ENCODE results near the gene KCNQ1.
"Not testable (repeated sequence)": the region's sequence is repeated elsewhere in the genome, so short reads cannot be mapped to it uniquely, and the experiment has no call there.

The KCNQ1 gene

DNA sequence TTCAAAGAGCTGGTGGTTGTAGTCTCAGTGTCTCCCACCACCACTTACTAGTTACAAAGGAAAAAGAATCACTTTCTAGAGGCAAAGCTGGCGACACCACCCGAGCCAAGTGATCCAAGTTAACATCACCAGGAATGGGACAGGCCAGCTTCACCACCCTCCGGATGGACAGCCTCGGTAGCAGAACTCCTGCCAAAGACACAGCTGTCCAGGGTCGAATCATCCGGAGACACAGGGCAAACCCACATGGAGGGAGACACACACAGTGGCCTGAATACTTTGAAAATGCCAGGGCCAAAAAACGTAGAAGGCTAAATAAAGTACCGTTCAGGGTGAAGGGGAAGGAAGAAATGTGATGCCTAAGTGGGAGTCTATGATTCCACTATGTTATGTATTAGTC is 33.1 kb downstream of the KCNQ1 start:
- no peak for DNase-seq

DNA sequence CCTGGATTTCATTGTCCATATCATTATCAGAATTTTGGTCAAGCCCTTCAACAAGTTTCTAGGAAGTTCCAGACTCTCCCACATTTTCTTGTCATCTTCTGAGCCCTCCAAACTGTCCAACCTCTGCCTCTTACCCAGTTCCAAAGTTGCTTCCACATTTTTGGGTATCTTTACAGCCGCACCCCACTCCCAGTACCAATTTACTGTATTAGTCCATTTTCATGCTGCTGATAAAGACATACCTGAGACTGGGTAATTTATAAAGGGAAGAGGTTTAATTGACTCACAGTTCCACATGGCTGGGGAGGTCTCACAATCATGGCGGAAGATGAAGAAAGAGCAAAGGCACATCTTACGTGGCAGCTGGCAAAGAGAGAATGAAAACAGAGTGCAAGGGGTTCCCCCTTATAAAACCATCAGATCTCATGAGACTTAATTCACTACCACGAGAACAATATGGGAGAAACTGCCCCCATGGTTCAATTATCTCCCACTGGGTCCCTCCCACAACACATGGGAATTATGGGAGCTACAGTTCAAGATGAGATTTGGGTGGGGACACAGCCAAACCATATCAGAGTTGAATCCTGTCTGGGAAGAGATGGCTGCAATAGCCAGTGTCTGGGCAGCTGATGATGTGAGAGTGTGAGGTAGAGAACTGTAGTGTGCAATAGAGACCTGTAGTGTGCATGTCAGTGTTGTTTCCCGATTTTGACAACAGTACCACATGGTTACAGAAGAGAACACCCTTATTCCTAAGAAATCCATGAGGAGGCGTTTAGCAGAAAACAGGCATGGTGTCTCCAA is 35.5 kb downstream of the KCNQ1 start:
- DNase-seq: not testable (repeated sequence)

DNA sequence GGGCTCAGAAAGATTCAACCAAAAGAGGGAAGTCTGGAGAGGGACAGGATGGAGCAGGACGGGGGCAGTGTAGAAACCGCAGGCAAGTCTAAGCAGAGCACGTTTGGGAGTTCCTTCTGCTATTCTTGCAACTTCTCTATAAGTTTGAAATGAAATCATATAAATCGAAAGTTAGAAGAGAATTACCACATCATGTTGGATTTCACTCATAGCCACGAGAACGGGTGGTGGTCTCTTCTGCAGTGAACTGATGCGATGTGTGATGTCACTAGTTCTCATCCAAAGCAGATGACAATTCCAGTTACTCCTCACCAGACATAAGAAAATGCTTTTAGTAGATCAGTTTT is 36.0 kb downstream of the KCNQ1 start:
- DNase-seq: peak; percentile 4

DNA sequence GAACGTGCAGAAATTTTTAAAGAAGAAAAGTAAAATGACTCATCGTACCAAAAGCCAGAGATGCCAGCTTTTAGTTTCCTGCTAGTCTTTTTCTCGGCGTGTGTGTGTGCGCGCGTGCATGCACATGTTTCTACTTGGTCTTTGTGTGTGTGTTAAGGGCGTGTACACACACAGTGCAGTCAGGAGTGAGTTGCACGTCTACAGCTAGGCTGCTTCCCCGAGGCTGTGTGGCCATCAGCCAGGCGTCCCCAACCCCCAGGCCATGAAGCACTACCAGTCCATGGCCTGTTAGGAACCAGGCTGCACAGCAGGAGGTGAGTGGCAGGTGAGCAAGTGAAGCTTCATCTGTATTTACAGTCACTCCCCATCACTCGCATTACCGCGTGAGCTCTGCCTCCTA is 36.4 kb downstream of the KCNQ1 start:
- no peak for DNase-seq

DNA sequence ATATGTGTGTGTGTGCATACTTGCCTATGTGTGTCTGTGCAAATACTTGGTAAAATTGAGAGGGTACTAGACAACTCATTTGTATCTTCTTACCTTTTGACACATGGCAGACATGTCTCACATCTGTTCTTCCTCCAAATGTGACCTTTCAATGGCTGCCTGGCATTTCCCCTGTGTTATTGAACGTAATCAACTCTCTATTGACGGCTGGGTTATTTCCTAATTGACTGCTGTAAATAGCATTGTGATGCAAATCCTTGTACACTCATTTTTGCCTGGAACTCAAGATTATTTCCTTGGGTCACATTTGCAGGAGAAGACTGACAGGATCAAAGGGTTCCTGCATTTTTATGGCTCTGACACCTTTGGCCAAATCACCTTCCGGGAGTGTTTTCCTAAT is 37.4 kb downstream of the KCNQ1 start:
- no peak for DNase-seq

DNA sequence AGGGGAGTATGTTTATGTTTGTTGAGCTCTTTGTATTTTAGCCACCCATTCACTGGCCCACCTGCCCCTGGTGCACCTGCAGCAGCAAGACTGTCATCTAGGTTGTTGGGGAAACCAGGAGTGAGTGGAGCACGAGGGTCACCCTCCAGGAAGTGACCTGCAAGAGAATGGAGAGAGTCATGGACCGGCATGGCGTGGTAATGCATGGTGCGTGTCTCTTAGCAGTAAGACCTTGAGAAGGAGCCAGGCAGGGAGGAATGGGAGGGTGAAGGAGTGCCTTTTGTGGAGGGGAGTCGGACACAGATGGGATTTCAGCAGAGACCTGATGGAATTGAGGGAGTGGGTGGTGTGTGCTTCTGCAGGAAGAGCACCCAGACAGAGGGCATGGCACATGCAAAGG is 37.9 kb downstream of the KCNQ1 start:
- no peak for DNase-seq

DNA sequence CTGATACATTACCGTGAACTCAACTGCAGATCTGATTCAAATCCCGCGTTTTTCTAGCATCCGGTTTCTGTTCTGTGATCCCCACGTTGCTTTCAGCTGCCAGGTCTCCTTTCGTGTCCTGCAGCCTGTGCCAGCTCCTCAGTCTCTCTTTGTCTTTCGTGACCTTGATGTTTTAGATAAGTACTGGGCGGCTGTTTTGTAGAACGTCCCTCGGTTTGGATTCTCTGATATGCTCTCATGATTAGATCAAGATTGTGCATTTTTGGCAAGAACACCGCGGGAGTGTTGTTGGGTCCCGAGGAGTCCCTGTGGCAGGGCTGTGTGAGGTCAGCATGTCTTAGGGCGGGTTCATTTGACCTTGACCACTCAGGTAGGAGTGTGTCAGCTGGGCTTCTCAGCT is 38.6 kb downstream of the KCNQ1 start:
- no peak for DNase-seq

DNA sequence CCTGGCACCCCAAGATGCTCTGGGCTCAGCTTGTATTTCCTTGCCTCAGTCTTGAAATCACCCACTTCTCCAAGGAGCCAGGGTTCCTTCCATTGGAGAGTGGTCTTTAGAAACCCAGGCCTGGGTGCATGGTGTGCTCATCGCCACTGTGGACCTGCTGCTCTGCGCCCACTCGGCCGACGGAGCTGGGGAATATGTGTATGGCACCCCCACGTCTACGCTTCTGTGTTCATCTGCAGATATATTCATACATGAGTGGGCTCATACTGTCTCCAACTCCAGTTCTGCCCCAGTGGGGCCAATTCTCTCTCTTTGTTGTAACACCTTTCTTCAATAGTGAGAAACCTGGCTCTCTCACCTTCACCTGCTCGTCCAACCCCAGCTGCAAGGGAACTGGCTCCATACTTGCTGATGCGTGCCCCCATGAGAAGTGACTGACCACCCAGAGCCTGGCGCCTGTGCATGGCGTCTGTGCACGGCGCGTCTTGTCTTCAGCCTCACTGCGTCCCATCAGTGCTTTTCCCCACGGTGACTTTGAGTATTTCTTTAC is 39.8 kb downstream of the KCNQ1 start:
- no peak for DNase-seq

DNA sequence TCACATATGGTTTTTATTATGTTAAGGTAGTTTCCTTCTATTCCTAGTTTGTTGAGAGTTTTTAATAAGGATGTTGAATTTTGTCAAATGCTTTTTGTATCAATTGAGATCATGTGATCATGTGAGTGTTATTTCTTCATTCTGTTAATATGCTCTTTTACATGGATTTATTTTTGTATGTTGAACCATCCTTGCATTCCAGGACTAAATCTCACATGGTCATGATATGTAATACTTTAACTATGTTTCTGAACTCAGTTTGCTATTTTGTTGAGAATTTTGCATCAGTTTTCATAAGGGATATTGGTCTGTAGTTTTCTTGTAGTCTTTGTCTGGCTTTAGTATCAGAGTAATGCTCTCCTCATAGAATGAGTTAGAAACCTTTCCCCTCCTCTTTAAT is 43.2 kb downstream of the KCNQ1 start:
- no peak for DNase-seq

DNA sequence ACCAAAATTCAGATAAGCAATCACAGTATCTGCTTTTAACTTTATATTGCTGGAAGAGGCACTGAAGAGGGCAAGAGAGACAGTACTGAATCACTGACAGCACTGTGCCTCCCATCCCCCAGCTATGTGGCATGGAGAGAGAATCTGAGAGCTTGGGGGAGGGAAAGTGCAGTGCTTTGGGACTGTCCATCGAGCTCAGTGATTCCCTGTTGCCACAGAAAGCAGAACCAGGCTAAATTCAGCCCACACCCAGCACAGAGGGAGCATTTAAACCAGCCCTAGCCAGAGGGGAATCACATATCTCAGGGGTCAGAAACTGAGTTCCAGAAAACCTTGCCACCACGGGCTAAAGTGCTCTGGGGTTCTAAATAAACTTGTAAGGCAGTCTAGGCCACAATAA is 44.3 kb downstream of the KCNQ1 start:
- DNase-seq: no peak

DNA sequence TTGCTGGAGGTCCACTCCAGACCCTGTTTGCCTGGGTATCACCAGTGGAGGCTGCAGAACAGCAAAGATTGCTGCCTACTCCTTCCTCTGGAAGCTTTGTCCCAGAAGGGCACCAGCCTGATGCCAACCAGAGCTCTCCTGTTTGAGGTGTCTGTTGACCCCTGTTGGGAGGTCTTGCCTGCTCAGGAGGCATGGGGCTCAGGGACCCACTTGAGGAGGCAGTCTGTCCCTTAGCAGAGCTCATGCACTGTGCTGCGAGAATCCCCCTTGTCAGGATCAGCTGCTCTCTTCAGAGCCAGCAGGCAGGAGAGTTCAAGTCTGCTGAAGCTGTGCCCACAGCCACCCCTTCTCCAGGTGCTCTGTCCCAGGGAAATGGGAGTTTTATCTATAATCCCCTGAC is 53.1 kb downstream of the KCNQ1 start:
- DNase-seq: not testable (repeated sequence)

DNA sequence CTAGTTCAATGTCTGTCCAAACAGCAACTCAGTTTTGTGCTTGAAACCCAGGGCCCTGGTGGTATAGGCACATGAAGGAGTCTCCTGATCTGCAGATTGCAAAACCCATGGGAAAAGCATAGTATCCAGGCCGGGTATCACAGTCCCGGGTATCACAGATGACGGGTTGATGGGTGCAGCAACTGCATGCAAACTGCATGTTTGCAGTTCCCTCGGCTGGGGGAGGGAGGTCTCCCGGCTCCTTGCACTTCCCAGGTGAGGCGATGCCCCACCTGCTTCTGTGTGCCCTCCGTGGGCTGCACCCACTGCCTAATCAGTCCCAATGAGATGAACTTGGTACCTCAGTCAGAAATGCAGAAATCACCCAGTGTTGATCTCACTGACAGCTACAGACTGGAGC is 53.9 kb downstream of the KCNQ1 start:
- DNase-seq: no peak

DNA sequence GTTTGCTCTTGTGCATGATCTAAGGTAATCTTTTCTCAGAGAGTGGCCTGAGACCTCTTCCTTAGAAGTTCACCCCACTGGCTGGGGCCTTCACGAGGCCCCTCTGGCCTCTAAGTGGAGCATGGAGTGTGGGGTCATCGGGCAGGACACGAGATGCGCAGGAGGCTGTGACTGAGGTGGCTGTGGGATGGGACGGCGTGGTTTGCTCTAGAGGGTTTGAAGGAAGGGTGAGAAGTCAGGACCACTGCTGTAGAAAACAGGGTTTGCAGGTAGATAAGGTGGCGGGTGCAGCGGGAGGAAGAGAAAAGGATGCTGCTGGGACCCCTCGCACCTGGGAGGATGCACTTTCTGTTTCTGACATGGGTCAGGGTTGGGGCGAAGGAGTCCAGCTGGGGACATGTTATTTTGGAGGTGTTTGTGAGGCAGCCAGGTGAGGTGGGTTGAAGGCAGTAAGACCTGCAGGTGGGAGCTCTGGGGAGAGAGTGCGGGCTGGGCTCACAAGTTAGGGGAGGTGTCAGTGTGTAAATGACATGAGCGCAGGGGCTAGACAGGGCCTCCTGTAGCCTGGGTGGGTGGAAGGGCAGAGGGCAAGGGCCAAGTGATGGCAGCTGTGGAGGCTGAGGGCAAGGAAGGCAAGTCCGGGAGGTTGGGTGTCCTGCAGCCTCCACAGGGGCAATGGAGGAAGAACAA is 62.5 kb downstream of the KCNQ1 start:
- DNase-seq: no peak

DNA sequence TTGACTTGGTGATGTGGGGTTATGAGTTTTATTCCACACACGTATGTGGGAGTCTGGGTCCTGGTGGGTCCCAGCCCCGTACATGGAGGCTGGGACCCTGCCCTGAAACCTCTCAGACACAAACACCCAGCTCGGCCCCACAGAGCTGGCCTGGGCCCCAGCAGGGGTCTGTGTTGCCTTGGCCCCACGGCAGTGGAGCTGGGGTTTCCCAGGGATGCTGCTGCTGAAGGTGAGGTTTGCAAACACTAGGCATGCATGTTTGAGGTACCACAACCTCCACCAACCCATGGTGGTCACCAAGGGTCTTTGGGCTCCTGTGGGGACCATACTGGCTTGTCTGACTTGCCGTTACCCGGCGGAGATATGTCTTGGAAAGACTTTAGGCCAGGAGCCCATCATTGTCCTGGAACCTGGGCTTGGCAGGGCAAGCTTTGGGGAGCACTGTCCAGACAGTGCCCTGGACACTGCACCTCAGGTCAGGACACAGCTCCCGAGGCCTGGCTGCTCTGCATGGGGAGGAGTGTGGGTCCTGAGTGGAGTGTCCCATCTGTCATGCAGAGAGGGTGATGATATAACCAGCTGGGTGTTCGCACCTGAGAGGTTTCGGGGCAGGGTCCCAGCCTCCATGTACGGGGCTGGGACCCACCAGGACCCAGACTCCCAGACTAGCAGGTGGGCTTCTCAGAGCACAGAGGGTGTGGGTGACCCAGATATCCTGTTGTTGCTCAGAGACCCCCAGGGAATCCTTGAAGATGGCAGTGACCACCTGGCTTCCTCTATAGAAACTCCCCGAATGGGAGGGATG is 63.3 kb downstream of the KCNQ1 start:
- DNase-seq: no peak

DNA sequence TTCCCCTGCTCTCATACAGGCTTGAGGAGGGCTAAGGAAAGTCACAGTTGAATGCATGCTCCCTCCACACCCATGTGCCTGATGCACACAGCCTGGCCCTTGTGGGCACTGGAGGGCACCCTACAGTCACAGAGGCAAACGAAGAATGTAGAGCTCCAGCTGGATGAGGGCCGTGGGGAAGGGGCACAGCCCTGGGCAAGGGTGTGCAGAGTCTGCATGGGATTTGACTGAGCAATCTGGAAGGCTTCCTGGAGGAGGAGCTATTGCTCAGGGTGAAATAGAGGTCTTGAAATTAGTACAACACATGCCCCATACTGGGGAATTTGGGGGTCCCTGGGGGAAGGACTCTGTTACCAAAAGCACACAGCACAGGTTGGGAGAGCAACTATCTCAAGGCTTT is 64.0 kb downstream of the KCNQ1 start:
- DNase-seq: no peak

DNA sequence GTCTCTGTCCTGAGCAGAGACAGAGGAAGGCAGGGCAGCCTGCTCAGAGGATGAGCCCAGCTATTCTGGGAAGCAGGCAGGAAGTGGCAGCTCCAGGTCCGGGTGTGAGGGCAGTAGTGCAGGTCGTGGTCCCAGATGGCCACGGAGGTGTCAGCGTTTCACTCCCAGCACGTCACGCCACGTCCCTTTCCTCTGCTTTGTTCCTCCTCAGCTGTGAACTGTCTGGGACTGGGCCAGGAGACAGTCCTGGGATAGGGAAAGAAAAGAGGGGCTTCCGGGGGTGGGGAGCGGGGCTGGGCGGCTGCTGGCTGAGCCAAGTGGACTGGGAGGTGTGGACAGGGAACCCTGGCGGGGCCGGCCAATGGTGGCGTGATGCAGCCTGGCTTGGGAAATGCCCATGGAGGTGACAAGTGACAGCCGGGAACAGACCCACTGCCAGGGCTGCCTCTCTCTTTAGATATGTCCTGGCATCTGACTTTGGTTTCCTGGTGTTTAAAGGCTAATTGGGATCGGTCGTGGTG is 64.7 kb downstream of the KCNQ1 start:
- no peak for DNase-seq

DNA sequence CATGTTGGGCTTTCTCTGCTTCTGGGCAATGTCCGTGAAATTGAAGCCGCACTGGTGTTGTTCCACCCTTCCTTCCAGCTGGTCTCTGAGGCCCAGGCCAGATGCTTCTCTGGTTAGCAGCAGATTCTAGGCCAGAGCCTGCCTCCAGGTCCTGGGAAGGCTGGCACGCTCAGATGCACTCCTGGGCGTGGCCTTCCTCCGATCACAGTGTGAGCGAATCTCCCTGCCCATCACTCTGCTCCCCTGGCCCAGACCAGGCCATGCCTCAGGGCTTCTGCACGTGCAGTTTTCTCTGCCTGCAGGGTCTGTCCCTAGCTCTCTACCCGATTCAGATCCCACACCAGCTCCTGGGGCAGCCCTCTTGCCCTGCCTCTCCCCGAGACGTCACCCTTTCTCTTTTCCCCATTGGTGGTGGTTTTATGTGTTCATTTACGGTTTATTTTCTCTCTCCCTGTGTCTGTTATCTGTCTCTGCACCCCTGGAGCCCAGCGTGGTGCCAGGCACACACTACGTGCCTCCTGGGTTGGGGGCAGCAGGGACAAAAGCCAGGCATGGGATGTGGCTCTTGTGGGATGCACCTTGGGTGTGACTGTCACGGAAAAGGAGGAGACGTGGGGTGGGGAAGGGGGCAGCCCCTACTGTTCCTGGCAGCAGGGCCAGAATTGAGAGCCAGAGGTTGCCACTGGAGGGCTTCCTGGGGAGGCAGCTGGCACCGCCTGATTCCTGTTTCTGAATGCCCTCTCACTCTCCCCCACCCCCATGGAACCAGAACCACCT is 66.0 kb downstream of the KCNQ1 start:
- no peak for DNase-seq

DNA sequence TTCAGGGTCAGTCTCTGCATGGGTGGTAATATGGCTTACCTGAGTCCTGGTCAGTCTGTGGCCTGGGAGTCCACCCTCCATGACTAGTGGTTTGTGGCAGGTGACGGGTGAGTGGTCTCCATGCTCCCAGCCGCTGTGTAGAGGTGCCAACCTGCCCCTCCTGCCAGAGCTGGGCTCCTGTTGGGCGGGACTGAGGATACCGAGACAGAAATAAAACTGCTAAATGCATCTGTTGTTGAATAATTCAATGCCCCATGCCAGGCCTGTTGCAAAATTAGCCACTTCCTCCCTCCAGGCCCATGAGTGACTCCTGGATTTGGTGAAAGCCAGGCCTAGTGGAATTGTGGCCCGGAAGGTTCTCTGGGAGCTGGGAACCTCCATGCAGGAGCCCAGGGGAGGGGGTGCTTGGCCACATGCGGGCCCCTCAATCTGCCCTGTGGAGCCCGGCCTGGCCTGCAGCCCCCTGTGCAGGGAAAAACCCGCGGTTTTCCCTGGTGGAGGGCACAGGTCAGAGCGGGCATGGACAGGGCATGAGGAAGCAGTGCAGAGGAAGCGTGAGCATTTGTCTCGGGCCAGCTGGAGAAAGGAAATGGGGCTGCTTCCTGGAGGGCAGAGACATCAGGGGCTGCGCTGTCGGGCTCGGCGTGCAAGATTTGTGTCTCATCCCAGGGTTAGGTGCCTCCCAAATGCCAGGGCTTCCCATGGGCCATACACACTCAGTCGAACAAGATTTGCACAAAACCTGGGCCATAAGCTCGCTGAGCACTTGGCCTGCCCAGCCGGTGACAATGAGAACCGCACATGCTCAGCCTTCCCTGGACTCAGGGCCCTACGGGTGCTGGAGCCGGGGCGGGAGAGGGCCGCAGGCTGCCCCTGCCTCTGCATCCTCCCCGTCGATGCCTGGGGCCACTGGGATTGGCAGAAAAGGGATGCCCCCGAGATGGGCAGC is 66.9 kb downstream of the KCNQ1 start:
- no peak for DNase-seq

DNA sequence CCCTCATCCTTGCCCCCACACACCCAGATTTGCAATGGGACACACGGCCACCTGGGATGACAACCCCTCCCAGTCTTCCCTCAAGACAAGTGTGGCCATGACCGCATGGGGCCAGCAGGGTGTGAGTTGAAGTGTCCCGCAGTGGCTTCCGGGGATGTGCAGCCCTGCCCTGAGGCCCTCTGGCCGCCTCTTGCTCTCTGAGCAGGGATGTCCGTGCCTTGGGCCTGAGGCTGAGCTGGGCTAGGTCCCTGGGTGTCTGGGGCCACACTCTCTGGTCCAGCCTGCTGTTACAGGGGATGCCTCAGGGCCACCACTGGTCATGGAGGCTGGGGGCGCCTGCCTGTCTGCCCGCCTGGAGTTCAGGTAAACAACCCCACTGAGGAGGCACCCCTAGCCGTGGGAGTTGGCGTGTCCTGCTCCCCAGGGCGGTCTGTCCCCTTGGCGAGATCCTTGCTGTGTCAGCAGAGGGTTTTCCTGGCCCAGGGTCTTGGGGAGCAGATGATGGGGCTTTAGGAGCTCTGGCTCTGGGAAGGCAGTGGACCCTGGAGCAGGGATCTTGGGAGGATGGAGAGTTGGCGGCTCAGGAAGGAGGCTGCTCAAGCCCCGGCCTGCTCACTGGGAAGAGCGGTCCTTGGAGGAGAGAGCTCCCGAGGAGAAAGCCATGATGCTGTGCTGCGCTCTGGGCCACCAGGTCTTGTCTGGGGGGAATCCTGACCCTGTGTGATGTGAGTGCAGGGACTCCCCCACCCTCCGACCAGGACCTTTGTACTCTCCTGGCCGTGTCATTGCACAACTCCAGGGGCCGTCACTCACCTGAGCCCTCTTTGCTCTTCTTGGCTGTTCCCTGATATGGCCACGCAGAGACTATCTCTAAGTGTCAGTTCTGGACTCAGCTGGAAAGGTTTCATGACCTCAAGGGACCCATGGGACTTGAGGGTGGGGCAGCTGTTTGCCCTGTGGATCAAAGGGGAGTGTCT is 67.9 kb downstream of the KCNQ1 start:
- no peak for DNase-seq

DNA sequence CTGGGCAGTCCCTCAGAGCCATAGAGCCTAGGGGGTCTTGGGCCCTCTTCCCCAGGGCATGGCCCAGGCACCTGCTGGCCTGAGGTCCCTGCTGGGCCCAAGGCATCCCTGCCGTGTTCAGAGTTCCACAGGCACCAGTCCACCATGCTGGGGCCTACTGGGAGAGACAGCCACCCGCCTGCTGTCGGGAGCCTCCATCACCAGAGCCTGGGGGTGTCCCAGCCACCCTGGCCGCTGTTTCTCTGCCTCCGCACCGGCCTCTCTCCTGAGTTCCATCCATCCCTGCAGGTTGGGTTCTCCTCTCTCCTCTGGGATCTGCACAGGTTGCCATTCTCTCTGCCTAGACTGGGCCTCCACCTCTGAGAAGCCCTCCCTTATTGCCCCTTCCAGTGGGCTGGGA is 68.6 kb downstream of the KCNQ1 start:
- DNase-seq: no peak

Data from CD4-positive, alpha-beta T cell treated with Interleukin-17A for 1 hour (primary cell).